Gastrocnemius medialis (tissue), 4 donors: ENCODE measurements around the gene CILP2. TPM values are rescaled to one million over a fixed set of nuclear protein-coding genes. Genes with fewer than 3 reads are reported as not detected.

ENCODE experiments used
- ATAC-seq, 2 donors: fragments of 150-250 bp; one replicate each; pipeline ENCODE4 v1.9.1; 2016
- DNase-seq, 2 donors: peaks; one replicate each; pipeline ENCODE4 v3.0.0-alpha.2; 2019
- H3K27ac ChIP-seq, 4 donors: fragments of 200-600 bp; sonication (generic); 1 replicate in 1 of 4; 2 replicates in 3 of 4; pipeline ENCODE4 v1.5.1; 2016 to 2018; ENCODE audit warnings: mild to moderate bottlenecking in 2 of 4, moderate library complexity in 1 of 4
- H3K27me3 ChIP-seq, 3 donors: fragments of 200-600 bp; sonication (generic) in 2 of 3; 1 replicate in 1 of 3; 2 replicates in 2 of 3; pipeline versions ENCODE4 v1.5.1 to v1.6.0; 2016 to 2019; ENCODE audit warnings: mild to moderate bottlenecking in 1 of 3, moderate library complexity in 1 of 3
- H3K36me3 ChIP-seq, 2 donors: fragments of 200-600 bp; sonication (generic) in 1 of 2; one replicate each; pipeline ENCODE4 v1.5.1; 2017 to 2018
- H3K4me1 ChIP-seq, 2 donors: fragments of 200-600 bp; sonication (generic) in 1 of 2; one replicate each; pipeline ENCODE4 v1.5.1; 2016 to 2017; ENCODE audit warnings: mild to moderate bottlenecking in 2 of 2
- H3K4me3 ChIP-seq, 4 donors: fragments of 200-600 bp; sonication (generic) in 3 of 4; 1 replicate in 1 of 4; 2 replicates in 3 of 4; pipeline ENCODE4 v1.5.1; 2016 to 2019; ENCODE audit warnings: mild to moderate bottlenecking in 2 of 4
- H3K9me3 ChIP-seq, 3 donors: fragments of 200-600 bp; sonication (generic) in 2 of 3; 1 replicate in 1 of 3; 2 replicates in 2 of 3; pipeline ENCODE4 v1.5.1; 2016 to 2019
- POLR2A ChIP-seq, 2 donors: fragments of 450-650 bp; IDR thresholded peaks; one replicate each; pipeline ENCODE4 v1.6.1; 2017; ENCODE audit warnings: antibody characterized with exemption in 2 of 2, mild to moderate bottlenecking in 2 of 2, moderate library complexity in 2 of 2
- in situ Hi-C, 4 donors: fragments of 200-750 bp; cut with MboI; loops; one replicate each; pipeline versions ENCODE4 v1.15.0 to v1.8.0; 2017; ENCODE audit warnings: low sequenced_read_pairs in 4 of 4
- intact Hi-C: fragments of 100-400 bp; cut with DNase I; formaldehyde crosslinking; loops from one replicate; pipeline ENCODE4 v1.15.1; 2023; ENCODE audit warnings: low total_unique reads
- total RNA-seq, 4 donors: library from RNA; depleted of rRNA; stranded (reverse); fragments of >200 nt; gene quantifications; one replicate each; pipeline versions ENCODE4 v1.1.0 to v1.2.3, GENCODE V29; 2016
- TF ChIP-seq, protein P1 (sequence below), 5 experiments: fragments of 450-650 bp in 3 of 5; fragments of 200-600 bp in 2 of 5; sonication (generic) in 2 of 5; IDR thresholded peaks in 4 of 5; conservative IDR thresholded peaks in 1 of 5; 1 replicate in 4 of 5; 2 replicates in 1 of 5; pipeline ENCODE4 v1.5.1; 2016 to 2019; ENCODE audit warnings: antibody characterized with exemption in 5 of 5, mild to moderate bottlenecking in 3 of 5, moderate library complexity in 3 of 5

The CILP2 gene
- total RNA-seq, 4 donors from 2014 or later = 3.2 TPM; not detected in 3

- DNase-seq (no peak), ATAC-seq (no peak)
- Histone ChIP-seq H3K27ac (no peak overlapping the region), H3K36me3 (no peaks in the 10 kb centered on the region), H3K27me3 (peaks cover 51 to 59% (median 54%) of the 10 kb centered on the region in 3 donors), H3K9me3 (no peaks in the 10 kb centered on the region), H3K4me3 (no peak overlapping the region), H3K4me1 (peaks cover 0 to 10% of the 10 kb centered on the region in 2 donors)
- intact Hi-C loops = no loop called here
- TF ChIP-seq, protein P1, sequence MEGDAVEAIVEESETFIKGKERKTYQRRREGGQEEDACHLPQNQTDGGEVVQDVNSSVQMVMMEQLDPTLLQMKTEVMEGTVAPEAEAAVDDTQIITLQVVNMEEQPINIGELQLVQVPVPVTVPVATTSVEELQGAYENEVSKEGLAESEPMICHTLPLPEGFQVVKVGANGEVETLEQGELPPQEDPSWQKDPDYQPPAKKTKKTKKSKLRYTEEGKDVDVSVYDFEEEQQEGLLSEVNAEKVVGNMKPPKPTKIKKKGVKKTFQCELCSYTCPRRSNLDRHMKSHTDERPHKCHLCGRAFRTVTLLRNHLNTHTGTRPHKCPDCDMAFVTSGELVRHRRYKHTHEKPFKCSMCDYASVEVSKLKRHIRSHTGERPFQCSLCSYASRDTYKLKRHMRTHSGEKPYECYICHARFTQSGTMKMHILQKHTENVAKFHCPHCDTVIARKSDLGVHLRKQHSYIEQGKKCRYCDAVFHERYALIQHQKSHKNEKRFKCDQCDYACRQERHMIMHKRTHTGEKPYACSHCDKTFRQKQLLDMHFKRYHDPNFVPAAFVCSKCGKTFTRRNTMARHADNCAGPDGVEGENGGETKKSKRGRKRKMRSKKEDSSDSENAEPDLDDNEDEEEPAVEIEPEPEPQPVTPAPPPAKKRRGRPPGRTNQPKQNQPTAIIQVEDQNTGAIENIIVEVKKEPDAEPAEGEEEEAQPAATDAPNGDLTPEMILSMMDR (IDR thresholded peaks at IDR 0.05 in 4 of 5, conservative IDR thresholded peaks at IDR 0.05 in 1 of 5) = no peak
- TF ChIP-seq POLR2A (IDR thresholded peaks at IDR 0.05) = no peak
- in situ Hi-C loops = loop anchor here (10.0 to 25.0 kb wide), 4 partner anchors 105 to 423 kb away; partner anchors contain the start of gene GMIP (in 1 of the 4)
These were observed 1.6 kb downstream of the CILP2 start for GRCh38 chr19:19539698-19540063.

GRCh38 chr19:19540064-19540714 is 2.1 kb downstream of the CILP2 start:
- H3K4me3 ChIP-seq = peak overlapping the region in 2 of 4 donors; percentile 4 to 27
- peak; percentile 15 to 50 for DNase-seq
- in situ Hi-C loops = loop anchor here in 3 of 4 donors (25.0 kb wide), 2 partner anchors 397 to 422 kb away; no protein-coding TSS in a partner anchor

DNA sequence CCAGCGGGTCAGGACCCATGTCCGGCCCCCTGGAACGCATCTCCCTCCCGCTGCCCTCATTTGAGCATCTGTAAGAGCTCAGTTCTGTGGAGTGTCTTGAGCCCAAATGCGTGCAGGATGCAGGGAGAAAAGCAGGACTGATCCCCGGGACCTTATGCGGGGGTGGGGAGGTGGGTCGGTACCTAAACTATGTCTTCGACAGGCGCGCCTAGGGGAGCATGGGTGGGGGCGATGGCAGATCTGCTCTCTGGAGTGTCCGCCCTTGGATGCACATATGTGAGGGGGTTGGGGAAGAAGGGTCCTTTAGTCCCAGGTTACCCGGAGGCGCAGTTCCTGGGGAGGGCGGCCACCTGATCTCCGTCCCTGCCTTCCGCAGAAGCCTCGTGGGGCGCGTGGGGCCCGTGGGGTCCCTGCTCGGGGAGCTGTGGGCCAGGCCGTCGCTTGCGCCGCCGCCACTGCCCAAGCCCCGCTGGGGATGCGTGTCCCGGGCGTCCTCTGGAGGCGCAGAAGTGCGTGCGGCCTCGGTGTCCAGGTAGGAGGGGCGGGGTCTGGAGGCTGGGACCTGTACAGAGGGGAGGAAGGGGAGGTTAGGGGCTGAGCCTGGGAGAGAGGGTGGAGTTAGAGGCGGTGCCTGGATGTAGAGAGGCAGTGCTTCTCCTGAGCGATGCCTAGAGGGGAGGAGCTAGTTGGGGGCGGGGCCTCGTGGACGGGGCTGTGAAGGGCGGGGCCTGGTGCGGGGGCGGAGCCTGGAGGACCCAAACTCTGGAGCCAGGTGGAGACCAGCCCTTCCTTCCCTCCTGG is 2.9 kb downstream of the CILP2 start:
- no peak for TF ChIP-seq POLR2A (IDR thresholded peaks at IDR 0.05)
- TF ChIP-seq, protein P1 (IDR thresholded peaks at IDR 0.05 in 4 of 5, conservative IDR thresholded peaks at IDR 0.05 in 1 of 5) = no peak
- Histone ChIP-seq H3K9me3 (no peaks in the 10 kb centered on the region), H3K4me3 (peak overlapping the region in 2 of 4 donors; percentile 4 to 27), H3K27me3 (peaks cover 51 to 59% (median 54%) of the 10 kb centered on the region in 3 donors), H3K4me1 (peaks cover 0 to 10% of the 10 kb centered on the region in 2 donors), H3K27ac (no peak overlapping the region), H3K36me3 (no peaks in the 10 kb centered on the region)
- ATAC-seq (no peak), DNase-seq (no peak)
- in situ Hi-C loops (loop anchor here in 3 of 4 donors (25.0 kb wide), 2 partner anchors 396 to 421 kb away; no protein-coding TSS in a partner anchor), intact Hi-C loops (no loop called here)

More at GRCh38 chr19:19540064-19540714, 2.1 kb downstream of the CILP2 start:
- TF ChIP-seq POLR2A (IDR thresholded peaks at IDR 0.05) = no peak
- TF ChIP-seq, protein P1 (IDR thresholded peaks at IDR 0.05 in 4 of 5, conservative IDR thresholded peaks at IDR 0.05 in 1 of 5) = no peak
- intact Hi-C loops = no loop called here
- Histone ChIP-seq H3K27me3 (peaks cover 51 to 59% (median 54%) of the 10 kb centered on the region in 3 donors), H3K4me1 (peaks cover 0 to 10% of the 10 kb centered on the region in 2 donors), H3K36me3 (no peaks in the 10 kb centered on the region), H3K9me3 (no peaks in the 10 kb centered on the region), H3K27ac (no peak overlapping the region)
- ATAC-seq = no peak

- ATAC-seq = no peak
- Histone ChIP-seq H3K27ac (no peak overlapping the region), H3K36me3 (no peaks in the 10 kb centered on the region), H3K4me3 (no peak overlapping the region), H3K4me1 (peaks cover 0 to 10% of the 10 kb centered on the region in 2 donors), H3K27me3 (peaks cover 55 to 64% (median 61%) of the 10 kb centered on the region in 3 donors), H3K9me3 (no peaks in the 10 kb centered on the region)
- TF ChIP-seq, protein P1 (IDR thresholded peaks at IDR 0.05 in 4 of 5, conservative IDR thresholded peaks at IDR 0.05 in 1 of 5) = no peak
- no peak for TF ChIP-seq POLR2A (IDR thresholded peaks at IDR 0.05)
- DNase-seq = no peak
- intact Hi-C loops = no loop called here
- in situ Hi-C loops = loop anchor here in 3 of 4 donors (25.0 kb wide), 2 partner anchors 396 to 421 kb away; no protein-coding TSS in a partner anchor
These were observed 3.6 kb downstream of the CILP2 start for GRCh38 chr19:19541616-19542015.
